HepG2 (cell line): ENCODE measurements around the gene HTRA2. TPM values are rescaled to one million over a fixed set of nuclear protein-coding genes. Genes with fewer than 3 reads are reported as not detected.
A peak's percentile ranks its signal among the peaks of the same experiment; 100 is the strongest.

Source experiments
- ARID4A ChIP-seq: sonication (generic); formaldehyde crosslinking; IDR thresholded peaks from 2 replicates; pipeline ENCODE4 v1.5.0; 2020; ENCODE audit warnings: mild to moderate bottlenecking, missing genetic modification reagents, borderline replicate concordance
- BRCA1 ChIP-seq: sonication (generic); formaldehyde crosslinking; IDR thresholded peaks from 2 replicates; pipeline ENCODE4 v1.4.0; 2020; ENCODE audit warnings: missing genetic modification reagents
- CEBPG ChIP-seq: IDR thresholded peaks from 2 replicates; pipeline ENCODE4 v1.6.1; 2016
- CREBL2 ChIP-seq: sonication (generic); formaldehyde crosslinking; IDR thresholded peaks from 2 replicates; pipeline ENCODE4 v1.8.1; 2023; ENCODE audit warnings: missing genetic modification reagents, mild to moderate bottlenecking, borderline replicate concordance
- CREM ChIP-seq, 2 experiments: sonication (generic) in 1 of 2; formaldehyde crosslinking in 1 of 2; IDR thresholded peaks; 2 replicates each; pipeline versions ENCODE4 v1.4.0 to v1.6.1; 2016 to 2020; ENCODE audit warnings: antibody characterized with exemption in 1 of 2, mild to moderate bottlenecking in 1 of 2, missing genetic modification reagents in 1 of 2
- EHMT2 ChIP-seq: fragments of 200-600 bp; sonication (generic); IDR thresholded peaks from 2 replicates; pipeline ENCODE4 v1.7.0; 2017; ENCODE audit warnings: antibody characterized with exemption, low read depth, low read length, borderline replicate concordance
- ETV6 ChIP-seq: sonication (generic); formaldehyde crosslinking; conservative IDR thresholded peaks from 2 replicates; pipeline ENCODE4 v1.4.0; 2020; ENCODE audit warnings: missing genetic modification reagents
- IKZF5 ChIP-seq: IDR thresholded peaks from 2 replicates; pipeline ENCODE4 v1.6.1; 2018; ENCODE audit warnings: missing genetic modification reagents, mild to moderate bottlenecking, missing compliant biosample characterization
- MATR3 ChIP-seq: sonication (generic); formaldehyde crosslinking; IDR thresholded peaks from 2 replicates; pipeline ENCODE4 v1.4.0; 2020; ENCODE audit warnings: missing genetic modification reagents
- NONO ChIP-seq, 2 experiments: fragments of 450-650 bp in 1 of 2; sonication (generic) in 1 of 2; formaldehyde crosslinking in 1 of 2; IDR thresholded peaks in 1 of 2; conservative IDR thresholded peaks in 1 of 2; 2 replicates each; pipeline versions ENCODE4 v1.6.1 to v1.8.0; 2017 to 2022; ENCODE audit warnings: mild to moderate bottlenecking in 1 of 2, missing genetic modification reagents in 1 of 2, moderate library complexity in 1 of 2
- RFX5 ChIP-seq: IDR thresholded peaks from 2 replicates; pipeline ENCODE4 v1.6.1; 2011; ENCODE audit warnings: low read depth, low read length, improper control_type of control experiment
- SOX13 ChIP-seq, 3 experiments: fragments of 450-650 bp in 1 of 3; sonication (generic) in 1 of 3; formaldehyde crosslinking in 1 of 3; IDR thresholded peaks in 2 of 3; conservative IDR thresholded peaks in 1 of 3; 2 replicates each; pipeline versions ENCODE4 v1.5.0 to v1.6.1; 2016 to 2020; ENCODE audit warnings: antibody characterized with exemption in 1 of 3, mild to moderate bottlenecking in 1 of 3, missing compliant biosample characterization in 1 of 3, missing genetic modification reagents in 1 of 3, moderate library complexity in 1 of 3
- TGIF2 ChIP-seq: IDR thresholded peaks from 2 replicates; pipeline ENCODE4 v1.6.1; 2016; ENCODE audit warnings: control low read depth, missing compliant biosample characterization
- XRCC5 ChIP-seq: fragments of 200-400 bp; formaldehyde crosslinking; optimal IDR thresholded peaks from 2 replicates; pipeline ENCODE3; 2017; ENCODE audit warnings: mild to moderate bottlenecking, low read length
- ZBTB4 ChIP-seq: sonication (generic); formaldehyde crosslinking; IDR thresholded peaks from 2 replicates; pipeline ENCODE4 v1.4.0; 2020; ENCODE audit warnings: missing genetic modification reagents, mild to moderate bottlenecking, borderline replicate concordance
- ZNF124 ChIP-seq: sonication (generic); formaldehyde crosslinking; IDR thresholded peaks from 2 replicates; pipeline ENCODE4 v1.4.0; 2020; ENCODE audit warnings: missing genetic modification reagents
- ZNF234 ChIP-seq: sonication (generic); formaldehyde crosslinking; conservative IDR thresholded peaks from 2 replicates; pipeline ENCODE4 v1.5.1; 2020; ENCODE audit warnings: mild to moderate bottlenecking, missing genetic modification reagents
- ZNF747 ChIP-seq: sonication (generic); formaldehyde crosslinking; IDR thresholded peaks from 2 replicates; pipeline ENCODE4 v1.8.1; 2023; ENCODE audit warnings: missing genetic modification reagents, mild to moderate bottlenecking, borderline replicate concordance
- ZSCAN12 ChIP-seq: sonication (generic); formaldehyde crosslinking; IDR thresholded peaks from 2 replicates; pipeline ENCODE4 v1.9.0; 2021; ENCODE audit warnings: mild to moderate bottlenecking, missing genetic modification reagents
- polyA plus RNA-seq, 8 experiments: library from polyadenylated mRNA; depleted of rRNA in 3 of 8; stranded (reverse) in 7 of 8; unstranded in 1 of 8; fragments of >200 nt; fragmentation: Illumina TruSeq in 4 of 8; extraction: Trizol in 4 of 8; gene quantifications; 2 replicates each; pipeline versions ENCODE4 v1.2.1 to v1.2.3, GENCODE V29; 2011 to 2016; ENCODE audit warnings: low read depth in 4 of 8, missing spikeins in 1 of 8, mixed read lengths in 1 of 8; ENCODE audit not compliant: insufficient read depth in 1 of 8
- total RNA-seq, 5 experiments: library from RNA; depleted of rRNA; stranded (reverse); fragments of >200 nt; fragmentation: Illumina TruSeq; extraction: Trizol; gene quantifications; 2 replicates each; pipeline ENCODE4 v1.2.3, GENCODE V29; 2016; ENCODE audit warnings: low read depth in 1 of 5

HTRA2 gene
- total and polyA plus RNA-seq, 2 of the 13 experiments (the other 11 are each of a cell fraction or from before 2014, with no cell fraction given), result 47.7 to 50.3 TPM

- TF ChIP-seq RFX5 (0 out of 2 replicates have a peak, but pooled peaks have one; percentile 13), BRCA1 (CRISPR knock-in tag) (peak; percentile 70), ZNF234 (CRISPR knock-in tag) (no peak), IKZF5 (peak; percentile 84; the same call in 1 of the 2 replicates), ETV6 (CRISPR knock-in tag) (0 out of 2 replicates have a peak, but pooled peaks have one; percentile 27), ZNF124 (no peak), ZNF747 (CRISPR knock-in tag) (peak; percentile 94; the same call in 1 of the 2 replicates), TGIF2 (CRISPR knock-in tag) (peak; percentile 82), XRCC5 (peak; percentile 94), ARID4A (CRISPR knock-in tag) (peak; percentile 91), ZSCAN12 (CRISPR knock-in tag) (no peak), ZBTB4 (peak; percentile 63; the same call in 1 of the 2 replicates), EHMT2 (no peak), NONO (IDR thresholded peaks at IDR 0.05) (no peak), NONO (CRISPR knock-in tag; conservative IDR thresholded peaks at IDR 0.05) (peak; percentile 98), CREM (IDR thresholded peaks at IDR 0.05) (peak; percentile 61; the same call in 1 of the 2 replicates), CREM (CRISPR knock-in tag; IDR thresholded peaks at IDR 0.05) (no peak), MATR3 (CRISPR knock-in tag) (no peak), SOX13 (IDR thresholded peaks at IDR 0.05) (peak; percentile 5; the same call in 1 of the 2 replicates), SOX13 (CRISPR knock-in tag; conservative IDR thresholded peaks at IDR 0.05 in 1 of 2, IDR thresholded peaks at IDR 0.05 in 1 of 2) (peak in 1 of 2 experiments; percentile 64; a peak in 2 of 4 replicates), CEBPG (CRISPR knock-in tag) (peak; percentile 80), CREBL2 (CRISPR knock-in tag) (0 out of 2 replicates have a peak, but pooled peaks have one; percentile 37)
Measured at GRCh38 chr2:74507145-74507925, 22.4 kb upstream of the HTRA2 start, which contains the start of gene PCGF1 (continued).
